H9 (cell line): ENCODE data around the gene ZNF687. TPM values are rescaled to one million over a fixed set of nuclear protein-coding genes. Genes with fewer than 3 reads are reported as not detected.

ENCODE experiments used
- DNase-seq: peaks from one replicate; pipeline ENCODE4 v3.0.0-alpha.2; 2017
- H2AFZ ChIP-seq: one replicate; pipeline ENCODE4 v1.6.1; 2013; ENCODE audit warnings: mild to moderate bottlenecking, low read length, control low read depth, moderate library complexity
- H2AK5ac ChIP-seq: 2 replicates; pipeline ENCODE4 v1.6.1; 2013; ENCODE audit warnings: low read length, control low read depth, mixed read lengths; ENCODE audit not compliant: insufficient read length
- H2BK120ac ChIP-seq: one replicate; pipeline ENCODE4 v1.6.1; 2013; ENCODE audit warnings: low read depth, mild to moderate bottlenecking, low read length, control low read depth, inconsistent platforms; ENCODE audit not compliant: poor library complexity, severe bottlenecking
- H2BK12ac ChIP-seq: 2 replicates; pipeline ENCODE4 v1.6.1; 2013; ENCODE audit warnings: low read length, control low read depth, mixed read lengths, low read depth; ENCODE audit not compliant: insufficient read length
- H2BK15ac ChIP-seq: 2 replicates; pipeline ENCODE4 v1.6.1; 2013; ENCODE audit warnings: low read depth, low read length, control low read depth
- H2BK20ac ChIP-seq: one replicate; pipeline ENCODE4 v1.6.1; 2013; ENCODE audit warnings: low read depth, mild to moderate bottlenecking, low read length, control low read depth, inconsistent platforms; ENCODE audit not compliant: poor library complexity, severe bottlenecking
- H2BK5ac ChIP-seq: 2 replicates; pipeline ENCODE4 v1.6.1; 2013; ENCODE audit warnings: low read length, control low read depth, mixed read lengths; ENCODE audit not compliant: insufficient read length
- H3K14ac ChIP-seq: 2 replicates; pipeline ENCODE4 v1.6.1; 2013; ENCODE audit warnings: low read length, control low read depth; ENCODE audit not compliant: insufficient read depth
- H3K18ac ChIP-seq: 2 replicates; pipeline ENCODE4 v1.6.1; 2013; ENCODE audit warnings: low read depth, mild to moderate bottlenecking, mixed read lengths, low read length, control low read depth; ENCODE audit not compliant: insufficient read length
- H3K23ac ChIP-seq: 2 replicates; pipeline ENCODE4 v1.6.1; 2013; ENCODE audit warnings: low read length, control low read depth, mixed read lengths, low read depth; ENCODE audit not compliant: insufficient read length
- H3K23me2 ChIP-seq: 2 replicates; pipeline ENCODE4 v1.6.1; 2013; ENCODE audit warnings: low read depth, mild to moderate bottlenecking, mixed read lengths, low read length, control low read depth; ENCODE audit not compliant: insufficient read length, poor library complexity, severe bottlenecking
- H3K27ac ChIP-seq: 2 replicates; pipeline ENCODE4 v1.5.1; 2013; ENCODE audit warnings: low read length, control low read depth, mixed read lengths, low read depth; ENCODE audit not compliant: insufficient read length
- H3K27me3 ChIP-seq: 2 replicates; pipeline ENCODE4 v1.6.1; 2013; ENCODE audit warnings: low read length, control low read depth, inconsistent platforms; ENCODE audit not compliant: insufficient read depth
- H3K4ac ChIP-seq: 2 replicates; pipeline ENCODE4 v1.6.1; 2013; ENCODE audit warnings: low read depth, mild to moderate bottlenecking, control low read depth, inconsistent platforms, low read length, moderate library complexity
- H3K4me1 ChIP-seq: 2 replicates; pipeline ENCODE4 v1.6.1; 2013; ENCODE audit warnings: low read length, control low read depth, inconsistent platforms; ENCODE audit not compliant: insufficient read depth
- H3K4me2 ChIP-seq: 2 replicates; pipeline ENCODE4 v1.6.1; 2013; ENCODE audit warnings: low read length, control low read depth, mixed read lengths; ENCODE audit not compliant: insufficient read length, insufficient read depth
- H3K56ac ChIP-seq: 2 replicates; pipeline ENCODE4 v1.6.1; 2013; ENCODE audit warnings: low read depth, mild to moderate bottlenecking, mixed read lengths, low read length, control low read depth; ENCODE audit not compliant: insufficient read length
- H3K79me1 ChIP-seq: 2 replicates; pipeline ENCODE4 v1.6.1; 2013; ENCODE audit warnings: low read depth, mild to moderate bottlenecking, moderate library complexity, low read length, control low read depth, inconsistent platforms; ENCODE audit not compliant: insufficient read depth, poor library complexity, severe bottlenecking
- H3K79me2 ChIP-seq: 2 replicates; pipeline ENCODE4 v1.6.1; 2013; ENCODE audit warnings: low read length, control low read depth, inconsistent platforms; ENCODE audit not compliant: insufficient read depth
- H3K9ac ChIP-seq: 2 replicates; pipeline ENCODE4 v1.6.1; 2013; ENCODE audit warnings: low read length, control low read depth, mixed read lengths; ENCODE audit not compliant: insufficient read length; ENCODE audit errors: extremely low read depth
- H3K9me3 ChIP-seq: one replicate; pipeline ENCODE4 v1.6.1; 2013; ENCODE audit warnings: low read depth, low read length, inconsistent platforms; ENCODE audit not compliant: control insufficient read depth
- H3T11ph ChIP-seq: one replicate; pipeline ENCODE4 v1.6.1; 2013; ENCODE audit warnings: mild to moderate bottlenecking, low read length, control low read depth, inconsistent platforms
- H4K20me1 ChIP-seq: one replicate; pipeline ENCODE4 v1.6.1; 2013; ENCODE audit not compliant: control insufficient read depth, insufficient read length, insufficient read depth
- H4K5ac ChIP-seq: 2 replicates; pipeline ENCODE4 v1.6.1; 2013; ENCODE audit warnings: low read depth, mild to moderate bottlenecking, mixed read lengths, low read length, control low read depth; ENCODE audit not compliant: insufficient read length
- H4K8ac ChIP-seq: replicated peaks from 2 replicates; pipeline ENCODE4 v1.6.1; 2013; ENCODE audit warnings: low read length, control low read depth, mixed read lengths, low read depth; ENCODE audit not compliant: insufficient read length
- H4K91ac ChIP-seq: 2 replicates; pipeline ENCODE4 v1.6.1; 2013; ENCODE audit warnings: low read depth, mild to moderate bottlenecking, moderate library complexity, mixed read lengths, low read length, control low read depth; ENCODE audit not compliant: insufficient read length
- H3K27ac Mint-ChIP-seq, 3 experiments: 2 replicates in 2 of 3; 3 replicates in 1 of 3; pipeline ENCODE4 v1.8.0; 2020 to 2021; ENCODE audit warnings: mixed read lengths in 3 of 3, mild to moderate bottlenecking in 1 of 3, moderate library complexity in 1 of 3
- H3K27me3 Mint-ChIP-seq: 2 replicates; pipeline ENCODE4 v1.8.0; 2021; ENCODE audit warnings: low read depth, mild to moderate bottlenecking, moderate library complexity, mixed read lengths
- H3K36me3 Mint-ChIP-seq, 3 experiments: 2 replicates in 2 of 3; 3 replicates in 1 of 3; pipeline ENCODE4 v1.8.0; 2020 to 2021; ENCODE audit warnings: low read depth in 3 of 3, mixed read lengths in 3 of 3; ENCODE audit not compliant: insufficient read depth in 1 of 3
- H3K4me1 Mint-ChIP-seq, 2 experiments: 2 replicates each; pipeline ENCODE4 v1.8.0; 2020; ENCODE audit warnings: mixed read lengths in 2 of 2
- H3K4me3 Mint-ChIP-seq, 2 experiments: 2 replicates in 1 of 2; 3 replicates in 1 of 2; pipeline ENCODE4 v1.8.0; 2020 to 2021; ENCODE audit warnings: mild to moderate bottlenecking in 2 of 2, mixed read lengths in 2 of 2, moderate library complexity in 1 of 2
- H3K9me3 Mint-ChIP-seq, 2 experiments: 2 replicates in 1 of 2; 3 replicates in 1 of 2; pipeline ENCODE4 v1.8.0; 2020; ENCODE audit warnings: mild to moderate bottlenecking in 2 of 2, mixed read lengths in 2 of 2, moderate library complexity in 1 of 2
- WGBS: extraction: QIAGEN DNeasy Blood & Tissue Kit; methylation state at CpG from one replicate; pipeline ENCODE4 v1.1.7; 2013; ENCODE audit warnings: missing lambda C conversion rate, low lambda C conversion rate, mixed read lengths; ENCODE audit not compliant: insufficient read length; ENCODE audit errors: extremely low coverage; 5-methylcytosine and 5-hydroxymethylcytosine counted together
- total RNA-seq: library from RNA; stranded (reverse); gene quantifications from 2 replicates; pipeline ENCODE4 v1.2.1, GENCODE V29; 2021
- TF ChIP-seq, protein P1 (sequence below): fragments of 200-600 bp; sonication (generic); conservative IDR thresholded peaks from 3 replicates; pipeline ENCODE4 v1.8.0; 2021; ENCODE audit warnings: antibody characterized with exemption, mild to moderate bottlenecking

ZNF687 gene
- total RNA-seq, 1 experiment from 2014 or later: 58.2 TPM

DNA sequence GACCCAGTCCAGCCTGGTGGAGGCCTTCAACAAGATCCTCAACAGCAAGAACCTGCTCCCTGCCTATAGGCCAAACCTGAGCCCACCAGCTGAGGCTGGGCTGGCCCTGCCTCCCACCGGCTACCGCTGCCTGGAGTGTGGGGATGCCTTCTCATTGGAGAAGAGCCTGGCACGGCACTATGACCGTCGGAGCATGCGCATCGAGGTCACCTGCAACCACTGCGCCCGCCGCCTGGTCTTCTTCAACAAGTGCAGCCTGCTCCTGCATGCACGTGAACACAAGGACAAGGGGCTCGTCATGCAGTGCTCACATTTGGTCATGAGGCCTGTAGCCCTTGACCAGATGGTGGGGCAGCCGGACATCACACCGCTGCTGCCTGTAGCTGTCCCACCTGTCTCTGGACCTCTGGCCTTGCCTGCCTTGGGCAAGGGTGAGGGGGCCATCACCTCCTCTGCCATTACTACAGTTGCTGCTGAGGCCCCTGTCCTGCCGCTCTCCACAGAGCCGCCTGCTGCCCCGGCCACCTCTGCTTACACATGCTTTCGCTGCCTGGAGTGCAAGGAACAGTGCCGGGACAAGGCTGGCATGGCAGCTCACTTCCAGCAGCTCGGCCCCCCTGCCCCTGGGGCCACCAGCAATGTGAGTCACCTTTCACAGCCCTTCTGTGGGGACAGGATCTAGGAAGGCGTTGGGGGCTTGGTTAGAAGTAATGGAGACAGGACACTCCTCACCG lies 5.8 kb downstream of the ZNF687 start:
- H3K14ac ChIP-seq: no peak overlapping the region
- no peak overlapping the region for H2BK20ac ChIP-seq
- no peaks in the 10 kb centered on the region for H3K9me3 ChIP-seq
- H2AK5ac ChIP-seq: no peak overlapping the region
- no peak overlapping the region for H2BK5ac ChIP-seq
- H3K9ac ChIP-seq: no peak overlapping the region
- H2BK120ac ChIP-seq: no peak overlapping the region
- H4K20me1 ChIP-seq: peaks cover 3% of the 10 kb centered on the region
- Mint-ChIP-seq H3K4me3 (no peak overlapping the region), H3K27me3 (peaks cover 2% of the 10 kb centered on the region; the same call in 1 of the 2 replicates), H3K4me1 (peaks cover 29 to 50% of the 10 kb centered on the region in 2 experiments), H3K27ac (peak overlapping the region in 1 of 3 experiments; percentile 73; a peak in 2 of 7 replicates), H3K9me3 (no peaks in the 10 kb centered on the region), H3K36me3 (peaks cover 56 to 83% (median 81%) of the 10 kb centered on the region in 3 experiments)
- no peak overlapping the region for H3K18ac ChIP-seq
- WGBS: no CpG with 5 or more reads among the region's 22 CpGs
- H4K8ac ChIP-seq: no peak overlapping the region
- no peak overlapping the region for H3K27ac ChIP-seq
- no peak overlapping the region for H3K4me2 ChIP-seq
- no peak overlapping the region for H3K4ac ChIP-seq
- no peak overlapping the region for H3K23ac ChIP-seq
- peaks cover 8% of the 10 kb centered on the region; the same call in 1 of the 2 replicates for H3K79me2 ChIP-seq
- H2BK15ac ChIP-seq: no peak overlapping the region
- no peaks in the 10 kb centered on the region for H3K4me1 ChIP-seq
- H3K56ac ChIP-seq: no peak overlapping the region
- no peak overlapping the region for H2BK12ac ChIP-seq
- no peak overlapping the region for H4K91ac ChIP-seq
- H2AFZ ChIP-seq: no peak overlapping the region
- H3K79me1 ChIP-seq: no peaks in the 10 kb centered on the region
- H3K27me3 ChIP-seq: no peaks in the 10 kb centered on the region
- H4K5ac ChIP-seq: no peak overlapping the region
- TF ChIP-seq, protein P1, sequence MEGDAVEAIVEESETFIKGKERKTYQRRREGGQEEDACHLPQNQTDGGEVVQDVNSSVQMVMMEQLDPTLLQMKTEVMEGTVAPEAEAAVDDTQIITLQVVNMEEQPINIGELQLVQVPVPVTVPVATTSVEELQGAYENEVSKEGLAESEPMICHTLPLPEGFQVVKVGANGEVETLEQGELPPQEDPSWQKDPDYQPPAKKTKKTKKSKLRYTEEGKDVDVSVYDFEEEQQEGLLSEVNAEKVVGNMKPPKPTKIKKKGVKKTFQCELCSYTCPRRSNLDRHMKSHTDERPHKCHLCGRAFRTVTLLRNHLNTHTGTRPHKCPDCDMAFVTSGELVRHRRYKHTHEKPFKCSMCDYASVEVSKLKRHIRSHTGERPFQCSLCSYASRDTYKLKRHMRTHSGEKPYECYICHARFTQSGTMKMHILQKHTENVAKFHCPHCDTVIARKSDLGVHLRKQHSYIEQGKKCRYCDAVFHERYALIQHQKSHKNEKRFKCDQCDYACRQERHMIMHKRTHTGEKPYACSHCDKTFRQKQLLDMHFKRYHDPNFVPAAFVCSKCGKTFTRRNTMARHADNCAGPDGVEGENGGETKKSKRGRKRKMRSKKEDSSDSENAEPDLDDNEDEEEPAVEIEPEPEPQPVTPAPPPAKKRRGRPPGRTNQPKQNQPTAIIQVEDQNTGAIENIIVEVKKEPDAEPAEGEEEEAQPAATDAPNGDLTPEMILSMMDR: no peak
- no peak for DNase-seq
- H3K23me2 ChIP-seq: peaks cover 4% of the 10 kb centered on the region
- no peak overlapping the region for H3T11ph ChIP-seq
